Neuronal stem cell (in vitro differentiated cells): Measurements from ENCODE around the gene GIPR.

Experiments used
- DNase-seq: peaks from one replicate; pipeline ENCODE4 v3.0.0-alpha.2; 2013; ENCODE audit warnings: low spot score
- H2AFZ ChIP-seq: one replicate; pipeline ENCODE4 v1.6.1; 2013; ENCODE audit warnings: mild to moderate bottlenecking, low read length, inconsistent platforms
- H2AK5ac ChIP-seq: 2 replicates; pipeline ENCODE4 v1.6.1; 2013; ENCODE audit warnings: low read depth, mild to moderate bottlenecking, inconsistent platforms, low read length, moderate library complexity, mixed read lengths
- H2BK120ac ChIP-seq: 2 replicates; pipeline ENCODE4 v1.6.1; 2013; ENCODE audit warnings: low read depth, mild to moderate bottlenecking, inconsistent platforms, low read length, moderate library complexity, mixed read lengths
- H2BK12ac ChIP-seq: one replicate; pipeline ENCODE4 v1.6.1; 2013; ENCODE audit warnings: low read length, inconsistent platforms
- H2BK15ac ChIP-seq: 2 replicates; pipeline ENCODE4 v1.6.1; 2013; ENCODE audit warnings: mild to moderate bottlenecking, low read length, inconsistent platforms, mixed read lengths
- H2BK5ac ChIP-seq: one replicate; pipeline ENCODE4 v1.6.1; 2013; ENCODE audit warnings: inconsistent platforms, mild to moderate bottlenecking, low read length, moderate library complexity
- H3K14ac ChIP-seq: one replicate; pipeline ENCODE4 v1.6.1; 2013; ENCODE audit warnings: low read length, inconsistent platforms
- H3K18ac ChIP-seq: 2 replicates; pipeline ENCODE4 v1.6.1; 2013; ENCODE audit warnings: low read length, inconsistent platforms
- H3K23ac ChIP-seq: 2 replicates; pipeline ENCODE4 v1.6.1; 2013; ENCODE audit warnings: low read depth, mild to moderate bottlenecking, mixed read lengths, low read length, inconsistent platforms; ENCODE audit not compliant: poor library complexity
- H3K27ac ChIP-seq: replicated peaks from 3 replicates; pipeline ENCODE4 v1.5.1; 2013; ENCODE audit warnings: low read length, inconsistent platforms
- H3K27me3 ChIP-seq, 3 experiments: 2 replicates each; pipeline ENCODE4 v1.6.1; 2013; ENCODE audit warnings: low read length in 3 of 3, mild to moderate bottlenecking in 2 of 3, inconsistent platforms in 1 of 3, low read depth in 1 of 3, mixed read lengths in 1 of 3, moderate library complexity in 1 of 3; ENCODE audit not compliant: control insufficient read depth in 3 of 3, insufficient read depth in 3 of 3
- H3K36me3 ChIP-seq, 2 donors: replicated peaks in 1 of 2; 2 replicates each; pipeline ENCODE4 v1.6.1; 2013; ENCODE audit warnings: low read length in 2 of 2; ENCODE audit not compliant: control insufficient read depth in 2 of 2, insufficient read depth in 2 of 2
- H3K4ac ChIP-seq: 2 replicates; pipeline ENCODE4 v1.6.1; 2013; ENCODE audit warnings: inconsistent platforms, mild to moderate bottlenecking, low read length, moderate library complexity
- H3K4me1 ChIP-seq, 2 donors: 1 replicate in 1 of 2; 2 replicates in 1 of 2; pipeline ENCODE4 v1.6.1; 2013; ENCODE audit warnings: low read length in 2 of 2, low read depth in 1 of 2; ENCODE audit not compliant: control insufficient read depth in 2 of 2, insufficient read depth in 1 of 2
- H3K4me2 ChIP-seq: one replicate; pipeline ENCODE4 v1.6.1; 2013; ENCODE audit warnings: mild to moderate bottlenecking, low read length, inconsistent platforms; ENCODE audit not compliant: insufficient read depth, poor library complexity, severe bottlenecking
- H3K4me3 ChIP-seq, 2 donors: 2 replicates each; pipeline ENCODE4 v1.5.1; 2013; ENCODE audit warnings: low read length in 2 of 2, mild to moderate bottlenecking in 2 of 2, inconsistent platforms in 1 of 2, moderate library complexity in 1 of 2
- H3K79me1 ChIP-seq: one replicate; pipeline ENCODE4 v1.6.1; 2013; ENCODE audit warnings: low read depth, mild to moderate bottlenecking, inconsistent platforms, low read length, moderate library complexity
- H3K9ac ChIP-seq: one replicate; pipeline ENCODE4 v1.6.1; 2013; ENCODE audit warnings: mild to moderate bottlenecking, low read depth, low read length, inconsistent platforms; ENCODE audit not compliant: poor library complexity
- H3K9me3 ChIP-seq, 2 donors: replicated peaks in 1 of 2; 2 replicates each; pipeline versions ENCODE3 to v1.6.1; 2013; ENCODE audit warnings: low read length in 2 of 2, mild to moderate bottlenecking in 2 of 2, inconsistent platforms in 1 of 2, low read depth in 1 of 2, mixed read lengths in 1 of 2, moderate library complexity in 1 of 2; ENCODE audit not compliant: control insufficient read depth in 2 of 2, insufficient read depth in 1 of 2
- H4K8ac ChIP-seq: one replicate; pipeline ENCODE4 v1.6.1; 2013; ENCODE audit warnings: low read depth, mild to moderate bottlenecking, inconsistent platforms, low read length, moderate library complexity
- H4K91ac ChIP-seq: one replicate; pipeline ENCODE4 v1.6.1; 2013; ENCODE audit warnings: low read length, low read depth, mild to moderate bottlenecking, inconsistent platforms; ENCODE audit not compliant: poor library complexity
- WGBS, 2 donors: extraction: QIAGEN DNeasy Blood & Tissue Kit; methylation state at CpG; one replicate each; pipeline ENCODE4 v1.1.7; 2013; ENCODE audit warnings: missing lambda C conversion rate in 2 of 2, mixed read lengths in 1 of 2; ENCODE audit not compliant: insufficient read length in 2 of 2, insufficient replicate concordance in 1 of 2; ENCODE audit errors: extremely low coverage in 2 of 2; 5-methylcytosine and 5-hydroxymethylcytosine counted together

GIPR gene

GRCh38 chr19:45643927-45644771 is 23.9 kb upstream of the GIPR start:
- H3K18ac ChIP-seq = peak overlapping the region; percentile 30
- no peak overlapping the region for H2BK15ac ChIP-seq
- H2BK120ac ChIP-seq = peak overlapping the region; percentile 51
- H2BK12ac ChIP-seq = peak overlapping the region; percentile 59
- H2AFZ ChIP-seq = peak overlapping the region; percentile 92
- no peaks in the 10 kb centered on the region for H3K36me3 ChIP-seq
- no peak overlapping the region for H3K4ac ChIP-seq
- no peak overlapping the region for H4K91ac ChIP-seq
- no peak overlapping the region for H3K27ac ChIP-seq
- peak overlapping the region; percentile 32 for H2AK5ac ChIP-seq
- no peak overlapping the region for H3K23ac ChIP-seq
- H3K14ac ChIP-seq = no peak overlapping the region
- H3K9me3 ChIP-seq = no peaks in the 10 kb centered on the region
- H3K4me2 ChIP-seq = peak overlapping the region; percentile 89
- no peak overlapping the region for H3K9ac ChIP-seq
- H3K79me1 ChIP-seq = no peaks in the 10 kb centered on the region
- H2BK5ac ChIP-seq = no peak overlapping the region
- no peak overlapping the region for H4K8ac ChIP-seq
- DNase-seq = no peak
- H3K4me3 ChIP-seq = peak overlapping the region; percentile 8 to 46
- peaks cover 0 to 19% (median 10%) of the 10 kb centered on the region in 3 experiments for H3K27me3 ChIP-seq
- H3K4me1 ChIP-seq = peaks cover 7 to 20% of the 10 kb centered on the region in 2 donors
- WGBS, 2 donors = no CpG with 5 or more reads among the region's 14 CpGs

- no peaks in the 10 kb centered on the region for H3K36me3 ChIP-seq
- H3K27me3 ChIP-seq = peaks cover 0 to 19% (median 8%) of the 10 kb centered on the region in 3 experiments
These were observed 22.9 kb upstream of the GIPR start for GRCh38 chr19:45645068-45645630.

GRCh38 chr19:45645631-45646344 is 22.2 kb upstream of the GIPR start:
- DNase-seq = no peak
- peak overlapping the region; percentile 25 to 34 for H3K4me3 ChIP-seq
- WGBS, 2 donors = no CpG with 5 or more reads among the region's 27 CpGs

More at GRCh38 chr19:45645068-45645630, 22.9 kb upstream of the GIPR start:
- Histone ChIP-seq H2BK15ac (peak overlapping the region; percentile 54), H3K23ac (peak overlapping the region; percentile 31), H2AK5ac (peak overlapping the region; percentile 94), H3K9me3 (no peaks in the 10 kb centered on the region), H2BK120ac (no peak overlapping the region), H3K18ac (peak overlapping the region; percentile 17), H3K27ac (no peak overlapping the region), H4K91ac (no peak overlapping the region), H2AFZ (peak overlapping the region; percentile 83), H3K4me1 (peaks cover 7 to 20% of the 10 kb centered on the region in 2 donors), H3K14ac (no peak overlapping the region), H2BK12ac (peak overlapping the region; percentile 59), H4K8ac (no peak overlapping the region), H3K9ac (no peak overlapping the region), H3K79me1 (no peaks in the 10 kb centered on the region), H2BK5ac (no peak overlapping the region), H3K4me3 (peak overlapping the region; percentile 34 to 69), H3K4me2 (peak overlapping the region; percentile 57), H3K4ac (no peak overlapping the region)
- no peak for DNase-seq
- WGBS, 2 donors = no CpG with 5 or more reads among the region's 35 CpGs

More at GRCh38 chr19:45645631-45646344, 22.2 kb upstream of the GIPR start:
- H2AK5ac ChIP-seq = no peak overlapping the region
- H4K8ac ChIP-seq = no peak overlapping the region
- H3K18ac ChIP-seq = no peak overlapping the region
- no peak overlapping the region for H3K9ac ChIP-seq
- H3K79me1 ChIP-seq = no peaks in the 10 kb centered on the region
- H4K91ac ChIP-seq = no peak overlapping the region
- peaks cover 0 to 19% (median 6%) of the 10 kb centered on the region in 3 experiments for H3K27me3 ChIP-seq
- H3K4me2 ChIP-seq = peak overlapping the region; percentile 57
- H3K36me3 ChIP-seq = no peaks in the 10 kb centered on the region
- H2BK120ac ChIP-seq = no peak overlapping the region
- no peak overlapping the region for H3K4ac ChIP-seq
- no peaks in the 10 kb centered on the region for H3K9me3 ChIP-seq
- no peak overlapping the region for H3K27ac ChIP-seq
- no peak overlapping the region for H3K14ac ChIP-seq
- H3K4me1 ChIP-seq = peaks cover 7 to 19% of the 10 kb centered on the region in 2 donors
- no peak overlapping the region for H2BK15ac ChIP-seq
- H3K23ac ChIP-seq = no peak overlapping the region
- no peak overlapping the region for H2BK5ac ChIP-seq
- H2BK12ac ChIP-seq = peak overlapping the region; percentile 10
- peak overlapping the region; percentile 83 for H2AFZ ChIP-seq
